ENCODE results near the gene LRG1.

The LRG1 gene

DNA sequence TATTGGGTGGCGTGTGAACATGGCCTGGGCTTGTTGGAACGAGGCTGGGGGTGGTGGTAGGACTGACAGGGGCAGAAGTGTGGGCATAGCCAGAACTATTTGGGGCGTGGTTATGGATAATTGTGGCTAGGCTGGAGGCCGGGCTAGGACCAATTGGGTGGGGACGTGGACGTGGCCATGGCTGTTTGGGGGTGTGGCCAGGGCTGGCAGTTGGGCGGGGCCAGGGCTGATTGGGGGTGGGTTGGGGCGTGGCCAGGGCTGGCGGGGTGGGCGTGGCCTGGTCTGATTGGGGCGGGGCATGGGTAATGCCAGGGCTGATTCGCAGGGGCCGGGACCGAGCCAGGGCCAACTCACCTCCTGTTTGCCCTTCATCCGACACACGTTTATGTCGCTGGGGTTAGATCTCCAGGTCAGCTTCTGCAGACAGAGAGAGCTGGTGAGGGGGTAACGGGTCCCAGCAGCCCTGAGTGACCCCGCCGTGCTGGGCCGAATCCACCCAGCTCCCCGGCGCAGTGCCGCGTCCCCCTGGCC is 16.8 kb upstream of the LRG1 start:
- H3K4me3 ChIP-seq (replicated peaks in 1 of 2; ENCODE audit: low read depth in 2 of 2, low read length in 2 of 2), result no peak overlapping the region
- TF ChIP-seq, protein P1, sequence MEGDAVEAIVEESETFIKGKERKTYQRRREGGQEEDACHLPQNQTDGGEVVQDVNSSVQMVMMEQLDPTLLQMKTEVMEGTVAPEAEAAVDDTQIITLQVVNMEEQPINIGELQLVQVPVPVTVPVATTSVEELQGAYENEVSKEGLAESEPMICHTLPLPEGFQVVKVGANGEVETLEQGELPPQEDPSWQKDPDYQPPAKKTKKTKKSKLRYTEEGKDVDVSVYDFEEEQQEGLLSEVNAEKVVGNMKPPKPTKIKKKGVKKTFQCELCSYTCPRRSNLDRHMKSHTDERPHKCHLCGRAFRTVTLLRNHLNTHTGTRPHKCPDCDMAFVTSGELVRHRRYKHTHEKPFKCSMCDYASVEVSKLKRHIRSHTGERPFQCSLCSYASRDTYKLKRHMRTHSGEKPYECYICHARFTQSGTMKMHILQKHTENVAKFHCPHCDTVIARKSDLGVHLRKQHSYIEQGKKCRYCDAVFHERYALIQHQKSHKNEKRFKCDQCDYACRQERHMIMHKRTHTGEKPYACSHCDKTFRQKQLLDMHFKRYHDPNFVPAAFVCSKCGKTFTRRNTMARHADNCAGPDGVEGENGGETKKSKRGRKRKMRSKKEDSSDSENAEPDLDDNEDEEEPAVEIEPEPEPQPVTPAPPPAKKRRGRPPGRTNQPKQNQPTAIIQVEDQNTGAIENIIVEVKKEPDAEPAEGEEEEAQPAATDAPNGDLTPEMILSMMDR (IDR thresholded peaks at IDR 0.05; ENCODE audit: low read depth, low read length), result no peak
- peak; percentile 36 to 46 for DNase-seq (ENCODE audit: low read depth in 2 of 2)

DNA sequence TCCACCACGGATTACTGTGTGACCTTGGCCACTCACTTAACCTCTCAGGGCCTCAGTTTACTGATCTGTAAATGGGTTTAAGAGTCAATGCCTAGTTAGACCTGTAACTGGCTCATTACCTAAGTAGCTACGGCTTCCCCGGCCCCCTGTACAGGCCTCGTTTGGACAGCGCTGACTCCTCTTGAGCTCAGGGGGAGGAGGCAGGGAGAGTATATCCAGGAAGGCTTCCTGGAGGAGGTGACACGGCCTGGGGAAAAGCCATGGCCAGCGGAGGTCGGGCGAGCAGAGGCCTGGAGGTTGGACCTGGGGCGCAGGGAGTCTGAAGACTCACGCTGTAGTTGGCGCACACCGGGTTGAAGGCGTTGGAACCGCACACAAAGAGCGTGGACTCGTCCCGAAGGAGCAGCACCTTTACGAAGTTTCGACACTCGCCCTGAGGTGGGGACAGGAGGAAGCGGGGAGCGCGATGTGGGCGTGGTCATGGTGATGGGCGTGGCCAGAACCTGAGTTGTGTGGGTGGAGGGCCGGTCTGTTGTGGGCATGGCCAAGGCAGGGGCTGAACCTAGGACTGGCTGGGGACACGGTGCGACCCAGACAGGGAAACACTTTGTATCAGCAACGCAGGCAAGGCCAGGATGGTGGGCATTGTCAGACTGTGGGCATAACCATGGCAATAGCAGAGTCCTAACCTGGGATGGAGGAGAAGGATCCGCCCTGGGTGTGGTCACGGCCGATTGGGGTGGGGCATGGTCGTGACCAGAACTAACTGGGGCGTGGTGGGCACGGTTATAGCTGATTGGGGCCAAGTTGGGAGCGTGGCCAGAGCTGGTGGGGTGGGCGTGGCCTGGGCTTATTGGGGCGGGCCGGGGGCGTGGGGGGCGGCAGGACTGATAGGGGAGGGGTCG is 16.1 kb upstream of the LRG1 start:
- no peak for DNase-seq (ENCODE audit: low read depth in 2 of 2)
- no peak overlapping the region for H3K4me3 ChIP-seq (replicated peaks in 1 of 2; ENCODE audit: low read depth in 2 of 2, low read length in 2 of 2)

DNA sequence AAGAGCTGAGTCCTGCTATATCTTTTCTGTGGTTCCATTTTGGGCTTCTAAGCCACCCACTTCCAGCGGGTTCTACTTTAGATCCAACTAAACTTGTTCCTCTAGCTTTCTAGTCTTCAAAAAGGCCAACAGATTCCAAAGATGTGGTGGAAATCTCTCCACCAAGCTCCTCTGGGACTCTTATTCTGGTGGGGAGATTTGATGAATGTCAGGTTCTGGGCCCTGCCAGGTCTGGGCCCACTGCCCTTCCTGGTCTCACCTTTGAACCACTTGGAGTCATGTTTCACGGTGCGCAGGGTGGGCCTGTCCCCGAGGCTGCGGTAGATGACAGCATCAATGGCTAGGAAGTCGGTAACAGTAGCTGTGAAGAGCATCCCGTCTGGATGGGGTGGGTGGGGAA is 14.9 kb upstream of the LRG1 start:
- TF ChIP-seq, protein P1 (IDR thresholded peaks at IDR 0.05; ENCODE audit: low read depth, low read length), result no peak
- no peak for DNase-seq (ENCODE audit: low read depth in 2 of 2)
- H3K4me3 ChIP-seq (replicated peaks in 1 of 2; ENCODE audit: low read depth in 2 of 2, low read length in 2 of 2), result no peak overlapping the region

More for the DNA sequence above, 16.1 kb upstream of the LRG1 start:
- TF ChIP-seq, protein P1 (IDR thresholded peaks at IDR 0.05; ENCODE audit: low read depth, low read length), result no peak

DNA sequence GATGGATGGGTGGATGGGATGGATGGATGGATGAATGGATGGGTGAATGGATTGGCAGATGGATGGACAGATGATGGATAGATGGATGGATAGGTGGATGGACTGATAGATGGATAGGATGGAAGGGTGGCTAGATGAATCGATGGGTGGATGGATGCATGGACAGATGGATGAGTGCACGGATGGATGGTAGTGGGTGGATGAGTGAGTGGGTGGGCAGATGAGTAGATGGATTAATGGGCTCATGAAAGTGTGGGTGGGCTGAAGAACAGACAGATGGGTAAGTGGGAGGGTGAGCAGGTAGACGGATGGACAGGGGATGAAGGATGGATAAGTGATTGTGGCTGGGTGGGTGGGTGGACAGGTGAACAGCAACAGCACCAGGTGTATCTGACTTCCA is 13.9 kb upstream of the LRG1 start:
- no peak overlapping the region for H3K4me3 ChIP-seq (replicated peaks in 1 of 2; ENCODE audit: low read depth in 2 of 2, low read length in 2 of 2)
- DNase-seq (ENCODE audit: low read depth in 2 of 2), result no peak
- TF ChIP-seq, protein P1 (IDR thresholded peaks at IDR 0.05; ENCODE audit: low read depth, low read length), result no peak

DNA sequence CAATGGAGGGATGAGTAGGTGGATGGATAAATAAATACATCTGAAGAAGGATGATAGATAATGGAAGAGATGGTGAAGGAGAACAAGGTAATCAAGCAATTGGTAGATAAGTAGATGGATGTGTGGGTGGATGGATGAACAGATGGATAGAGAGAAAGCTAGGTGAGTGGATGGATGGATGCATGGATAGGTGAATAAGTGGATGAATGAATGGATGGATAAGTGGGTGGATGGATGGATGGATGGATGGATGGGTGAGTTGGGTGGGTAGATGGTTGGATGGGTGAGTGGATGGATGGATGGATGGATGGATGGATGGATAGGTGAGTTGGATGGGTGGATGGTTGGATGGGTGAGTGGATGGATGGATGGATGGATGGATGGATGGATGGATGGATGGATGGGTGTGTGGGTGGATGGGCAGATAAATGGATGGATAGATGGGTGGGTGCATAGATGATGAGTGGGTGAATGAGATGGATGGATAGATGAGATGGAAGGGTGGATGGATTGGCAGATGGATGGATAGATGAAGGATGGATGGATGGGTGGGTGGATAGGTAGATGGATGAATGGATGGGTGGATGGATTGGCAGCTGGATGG is 13.4 kb upstream of the LRG1 start:
- DNase-seq (ENCODE audit: low read depth in 2 of 2), result no peak
- TF ChIP-seq, protein P1 (IDR thresholded peaks at IDR 0.05; ENCODE audit: low read depth, low read length), result no peak
- no peak overlapping the region for H3K4me3 ChIP-seq (replicated peaks in 1 of 2; ENCODE audit: low read depth in 2 of 2, low read length in 2 of 2)

DNA sequence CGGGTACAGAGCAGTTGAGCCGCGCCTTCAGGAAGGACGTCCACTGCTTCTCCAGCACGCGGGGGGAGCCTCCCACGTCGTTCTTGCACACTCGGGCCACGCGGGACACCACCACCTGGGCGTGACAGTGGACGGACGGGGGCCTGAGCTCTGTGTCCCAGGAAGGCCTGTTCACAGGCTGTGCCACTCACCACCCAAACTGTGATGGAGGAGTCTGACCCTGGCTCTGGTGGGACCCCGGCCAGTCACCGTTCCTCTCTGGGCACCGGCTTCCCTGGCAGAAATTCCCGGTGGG is 12.6 kb upstream of the LRG1 start:
- no peak for DNase-seq (ENCODE audit: low read depth in 2 of 2)
- no peak overlapping the region for H3K4me3 ChIP-seq (replicated peaks in 1 of 2; ENCODE audit: low read depth in 2 of 2, low read length in 2 of 2)
- TF ChIP-seq, protein P1 (IDR thresholded peaks at IDR 0.05; ENCODE audit: low read depth, low read length), result no peak
